A549 treated with ZK216348 at 1 μM for 4 hours (cell line): ENCODE data around the gene FAM133A. TPM values are rescaled to one million over a fixed set of nuclear protein-coding genes. Genes with fewer than 3 reads are reported as not detected.

Experiments used
- total RNA-seq: library from RNA; stranded (reverse); fragments of 200-300 nt; extraction: Qiagen RNA extraction; gene quantifications from 5 replicates; pipeline ENCODE4 v1.2.3, GENCODE V29; 2022; ENCODE audit warnings: low read depth

The FAM133A gene
- 0.62 to 1.0 TPM (median 0.85 TPM) in 5 replicates for total RNA-seq

DNA sequence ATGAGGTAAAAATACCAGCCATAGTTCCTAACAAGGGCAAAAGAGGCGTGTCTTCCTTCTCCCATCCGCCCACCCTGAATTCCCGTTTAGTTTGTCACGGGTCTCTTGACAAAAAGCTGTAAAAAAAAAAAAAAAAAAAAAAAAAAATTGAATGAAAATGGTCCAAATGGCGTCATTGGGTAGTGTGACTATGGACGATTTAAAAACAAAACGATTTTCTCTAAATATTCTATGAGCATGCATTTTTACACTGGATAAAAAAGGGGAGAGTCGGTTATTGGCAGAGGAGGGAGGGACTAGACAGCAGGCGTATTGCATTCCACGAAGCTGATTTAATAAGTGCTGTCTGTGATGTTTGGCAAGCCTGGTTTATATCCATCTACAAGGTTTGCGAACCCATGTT is at the start of gene FAM133A:
FAM133A (plus strand) TSS at position 338 of the 403 bp plus-strand sequence. CDS start 35,214 bp downstream, outside the sequence.

DNA sequence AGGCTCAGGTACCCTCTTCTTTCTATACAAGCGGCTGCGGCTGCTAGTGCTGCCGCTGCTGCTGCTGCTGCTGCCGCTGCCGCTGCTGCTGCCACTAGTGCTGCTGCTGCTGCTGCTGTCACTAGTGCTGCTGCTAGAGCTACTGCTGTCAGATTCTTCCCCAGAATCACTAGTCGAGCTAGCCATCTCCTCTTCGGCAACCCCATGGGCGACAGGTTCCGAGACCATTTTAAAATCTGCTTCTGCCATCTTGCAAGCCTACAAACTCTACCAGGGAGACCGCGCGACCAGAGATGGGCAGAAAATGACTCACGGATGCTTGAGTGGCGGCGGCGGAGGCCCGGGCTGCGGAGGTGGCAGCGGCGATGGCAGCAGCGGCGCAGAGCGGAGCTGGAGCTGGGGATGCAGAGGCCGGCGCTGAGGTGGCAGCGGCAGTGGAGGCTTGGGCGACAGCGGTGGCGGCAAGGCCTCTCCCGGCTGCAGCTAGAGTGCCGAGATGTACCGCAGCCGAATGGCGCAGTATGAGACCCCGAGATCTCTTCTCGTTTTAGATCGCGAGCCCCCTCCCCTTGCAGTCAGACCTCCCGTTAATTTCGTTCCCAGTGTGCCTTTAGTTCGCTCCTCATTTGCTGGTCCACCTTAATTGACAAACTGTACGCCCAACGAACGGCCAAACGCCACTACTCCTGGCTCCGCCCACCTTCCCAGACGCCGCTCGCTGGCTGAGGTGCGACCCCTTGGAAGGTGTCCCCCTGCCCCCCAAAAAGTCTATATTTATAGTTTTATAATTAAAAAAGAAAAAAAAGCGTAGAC is 744 bp upstream of the FAM133A start, which contains the start of gene NAP1L3:
NAP1L3 (minus strand) TSS at position 523 of the 813 bp plus-strand sequence; CDS start at position 249, 274 bp downstream.

Other genes starting within 250 kb of the FAM133A start
- gene NAP1L3, start 628 bp upstream of the FAM133A start, total RNA-seq, result 0.25 to 0.92 TPM (median 0.33 TPM) in 5 replicates